SK-N-MC (cell line): ENCODE measurements around the gene TTC28.

Source experiments
- EZH2 ChIP-seq: fragments of 200-600 bp; sonication (generic); IDR thresholded peaks from one replicate; pipeline ENCODE4 v1.6.1; 2017; ENCODE audit warnings: antibody characterized with exemption
- POLR2AphosphoS5 ChIP-seq: IDR thresholded peaks from 2 replicates; pipeline ENCODE4 v1.6.1; 2012; ENCODE audit warnings: mild to moderate bottlenecking, low read depth, low read length, borderline replicate concordance

DNA sequence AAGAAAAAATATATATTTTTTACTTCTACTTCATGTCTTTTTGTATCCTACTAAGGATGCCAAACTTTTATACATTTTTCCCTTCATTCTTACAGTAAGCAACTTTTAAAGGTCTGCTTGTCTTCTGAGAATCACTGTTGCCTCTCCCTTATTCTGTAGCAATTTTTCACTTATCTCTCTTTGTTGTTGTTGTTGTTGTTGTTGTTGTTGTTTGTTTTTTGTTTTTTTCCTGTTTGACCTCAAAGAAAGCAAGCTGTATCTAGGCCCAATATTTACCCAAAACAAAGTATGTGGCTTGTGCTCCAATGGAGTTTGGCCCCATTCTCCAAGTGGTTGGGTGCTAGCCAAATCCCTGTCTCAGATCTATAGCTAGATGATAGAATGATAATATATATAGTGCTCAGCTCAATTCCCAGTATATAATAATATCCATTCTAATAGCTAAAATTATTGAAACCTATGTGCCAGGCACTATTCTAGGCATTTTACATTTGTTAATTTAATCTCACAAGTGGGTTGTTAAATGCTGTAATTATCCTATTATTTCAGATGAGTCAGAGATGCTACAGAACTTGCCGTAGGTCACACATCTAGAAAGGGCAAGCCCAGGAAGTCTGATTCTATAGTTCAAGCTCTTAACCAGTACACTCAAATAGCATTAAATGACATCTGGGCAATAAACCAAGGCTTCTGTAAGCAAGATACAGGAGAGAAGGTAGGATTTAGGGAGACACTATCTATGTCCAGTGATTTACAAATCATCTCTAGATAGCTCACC, 555.5 kb downstream of the TTC28 start:
- TF ChIP-seq POLR2AphosphoS5 (no peak), EZH2 (no peak)
